ENCODE measurements around the gene RELN.
"Not testable (repeated sequence)": the region's sequence is repeated elsewhere in the genome, so short reads cannot be mapped to it uniquely, and the experiment has no call there.

RELN gene

DNA sequence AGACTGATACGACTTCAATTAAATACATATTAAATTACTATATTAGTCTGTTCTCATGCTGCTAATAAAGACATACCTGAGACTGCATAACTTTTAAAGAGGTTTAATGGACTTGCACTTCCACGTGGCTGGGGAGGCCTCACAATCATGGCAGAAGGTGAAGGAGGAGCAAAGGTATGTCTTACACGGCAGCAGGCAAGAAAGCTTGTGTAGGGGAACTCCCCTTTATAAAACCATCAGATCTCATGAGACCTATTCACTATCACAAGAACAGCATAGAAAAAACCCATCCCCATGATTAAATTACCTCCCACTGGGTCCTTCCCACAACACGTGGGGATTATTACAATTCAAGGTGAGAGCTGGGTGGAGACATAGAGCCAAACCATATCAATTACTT, 92.6 kb downstream of the RELN start:
- not testable (repeated sequence) for DNase-seq (ENCODE audit: low read depth, low spot score)

DNA sequence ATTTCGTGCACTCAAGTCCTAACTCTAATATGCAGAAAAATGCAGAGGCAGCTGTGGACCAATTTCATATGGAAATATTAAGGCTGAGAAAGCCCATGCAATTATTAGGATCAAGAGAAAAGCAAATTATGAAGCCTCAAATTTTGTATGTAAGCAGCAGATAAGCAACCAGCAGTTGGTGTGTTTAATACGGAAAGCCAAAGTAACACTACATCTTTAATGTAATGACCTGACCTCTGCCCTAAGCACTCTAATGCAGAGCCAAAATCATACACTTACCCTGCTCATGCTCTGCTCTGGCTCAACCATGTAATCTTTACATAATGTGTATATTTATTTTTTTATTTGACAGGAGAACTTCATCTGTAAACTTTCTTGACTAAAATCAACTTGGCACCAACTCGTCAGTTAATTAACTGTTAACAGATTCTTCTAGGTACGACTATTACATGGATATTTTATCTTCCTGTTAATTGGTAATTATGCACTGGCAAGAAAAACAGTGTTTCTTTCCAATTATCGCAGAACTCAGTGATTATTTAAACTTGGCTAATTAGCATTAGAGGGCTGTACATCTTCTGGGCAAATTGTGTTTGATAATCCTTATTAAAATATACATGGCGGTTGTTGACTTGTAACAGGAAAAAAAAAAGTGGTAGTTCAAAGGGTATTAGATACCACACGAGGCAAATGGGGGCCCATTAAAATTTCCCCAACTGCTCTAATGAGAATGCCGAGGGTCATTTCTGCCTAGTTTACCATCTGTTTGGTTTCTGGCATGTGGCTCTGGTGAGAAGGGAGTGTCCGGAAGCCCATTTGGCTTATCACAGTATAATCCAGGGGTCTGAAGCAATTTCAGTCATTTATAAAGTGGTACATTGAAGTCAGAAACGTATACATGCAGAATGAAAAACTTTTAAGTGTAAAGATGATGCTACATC, 94.5 kb downstream of the RELN start:
- DNase-seq (ENCODE audit: low read depth, low spot score) = no peak

DNA sequence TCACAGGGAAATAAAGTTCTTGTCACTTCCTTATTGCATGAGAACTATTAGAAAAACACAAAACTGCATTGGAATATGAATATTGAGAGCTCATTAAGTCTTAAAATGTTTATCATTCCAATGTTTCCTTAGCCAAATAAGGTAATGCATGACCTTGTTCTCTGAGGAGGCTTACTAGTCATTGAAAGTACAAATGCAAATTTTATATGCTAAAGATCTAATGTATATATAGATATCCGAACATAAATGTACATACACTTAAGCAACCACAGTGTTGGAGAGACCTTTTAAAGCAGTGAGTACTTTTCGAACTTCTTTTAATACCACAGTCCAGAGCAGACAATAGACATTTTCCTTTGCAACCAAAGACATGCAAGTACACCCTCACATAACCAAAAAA, 96.1 kb downstream of the RELN start:
- DNase-seq (ENCODE audit: low read depth, low spot score) = no peak

DNA sequence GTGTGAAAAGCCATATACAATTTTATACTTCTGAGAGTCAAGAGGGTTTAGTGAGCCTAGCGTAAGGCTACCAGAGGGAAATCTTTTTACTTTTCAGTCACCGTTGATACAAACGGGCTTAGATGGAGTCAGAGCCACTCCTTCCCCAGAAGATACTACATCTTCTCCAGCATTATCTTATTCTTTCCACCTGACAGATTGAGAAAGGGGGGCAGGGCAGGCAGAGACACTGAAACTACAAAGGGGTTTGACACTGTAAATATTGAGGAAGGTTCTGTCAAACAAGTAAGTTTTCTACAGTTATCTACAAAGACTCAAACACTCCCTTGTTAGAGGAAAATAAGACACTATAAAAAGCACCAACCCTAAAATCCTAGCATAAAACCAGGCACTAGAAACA, 100.0 kb downstream of the RELN start:
- no peak for DNase-seq (ENCODE audit: low read depth, low spot score)

DNA sequence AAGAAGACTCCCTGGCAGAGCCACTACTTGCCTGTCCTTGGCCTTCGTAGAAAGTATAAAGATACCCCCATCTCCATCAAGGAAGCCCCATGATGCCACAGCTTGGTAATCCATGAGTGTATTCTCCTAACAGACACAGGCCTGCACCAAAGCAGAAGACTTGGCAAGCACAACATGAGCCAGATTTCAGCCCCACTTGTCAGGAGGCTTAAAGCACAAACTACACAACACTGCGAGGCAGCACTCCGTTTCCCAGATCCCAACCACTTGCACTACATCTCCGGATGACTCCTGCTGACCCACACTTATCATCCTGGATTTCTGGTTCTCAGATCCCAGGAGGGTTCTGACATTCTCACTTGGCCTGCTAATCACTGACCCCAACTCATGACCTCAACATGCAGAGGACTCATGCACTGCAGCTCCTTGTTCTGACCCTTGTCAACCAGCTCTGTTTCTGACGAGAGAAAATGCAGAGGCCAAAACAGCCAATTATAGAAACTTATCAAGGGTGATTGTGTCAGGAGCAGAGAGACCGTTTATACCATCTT, 100.8 kb downstream of the RELN start:
- DNase-seq (ENCODE audit: low read depth, low spot score) = no peak

DNA sequence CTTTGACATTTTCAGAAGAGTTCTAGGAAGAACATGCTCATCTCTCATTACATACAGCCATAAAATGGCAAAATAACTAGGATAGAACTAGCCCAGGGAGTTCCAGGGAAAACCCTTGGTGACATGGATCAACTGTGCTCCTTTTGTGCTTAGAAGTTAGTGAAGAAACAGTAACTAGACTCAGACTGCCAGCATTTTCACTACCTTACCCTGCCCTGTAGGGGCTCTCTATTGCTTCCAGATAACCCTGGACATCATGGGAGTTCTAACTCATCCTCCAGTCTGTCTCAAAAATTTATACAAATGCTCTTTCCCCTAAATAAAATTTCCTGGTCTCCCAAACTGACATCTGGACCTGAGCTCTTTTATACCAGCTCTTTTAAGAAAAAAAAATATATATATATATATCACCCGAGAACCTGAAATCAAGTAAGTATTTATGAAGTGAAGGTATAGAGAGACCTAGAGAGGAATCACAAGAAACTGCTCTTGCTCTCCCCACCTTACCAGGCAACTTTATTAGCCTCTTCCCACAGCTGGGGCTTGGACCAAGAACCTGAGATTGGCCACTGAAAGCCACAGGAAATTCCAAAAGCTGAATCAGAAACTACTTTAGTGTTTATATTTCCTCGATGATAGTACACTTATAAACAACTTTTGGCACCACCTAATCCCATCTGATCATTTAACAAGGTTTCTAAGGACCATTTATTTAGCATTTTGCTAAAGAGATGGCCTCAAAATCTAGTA, 101.4 kb downstream of the RELN start:
- DNase-seq (ENCODE audit: low read depth, low spot score) = no peak

DNA sequence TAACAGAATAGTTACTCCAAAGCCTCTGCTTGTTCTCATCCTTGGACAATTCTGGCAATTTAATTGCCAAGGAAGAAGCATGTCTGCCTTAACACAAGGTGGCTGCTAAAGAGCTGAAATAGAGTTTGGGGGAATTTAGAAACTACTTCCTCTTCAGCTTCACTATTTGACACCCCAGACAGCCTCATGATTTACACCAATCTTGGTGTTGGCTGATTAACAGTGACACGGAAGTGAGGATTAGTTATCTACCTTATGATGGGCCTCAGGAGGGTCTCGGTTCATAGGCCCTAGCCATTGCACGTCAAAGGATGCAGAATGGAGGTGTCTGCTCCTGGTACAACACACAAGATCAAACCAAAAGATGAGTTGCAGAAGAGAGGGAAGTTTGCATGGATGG, 102.4 kb downstream of the RELN start:
- no peak for DNase-seq (ENCODE audit: low read depth, low spot score)

DNA sequence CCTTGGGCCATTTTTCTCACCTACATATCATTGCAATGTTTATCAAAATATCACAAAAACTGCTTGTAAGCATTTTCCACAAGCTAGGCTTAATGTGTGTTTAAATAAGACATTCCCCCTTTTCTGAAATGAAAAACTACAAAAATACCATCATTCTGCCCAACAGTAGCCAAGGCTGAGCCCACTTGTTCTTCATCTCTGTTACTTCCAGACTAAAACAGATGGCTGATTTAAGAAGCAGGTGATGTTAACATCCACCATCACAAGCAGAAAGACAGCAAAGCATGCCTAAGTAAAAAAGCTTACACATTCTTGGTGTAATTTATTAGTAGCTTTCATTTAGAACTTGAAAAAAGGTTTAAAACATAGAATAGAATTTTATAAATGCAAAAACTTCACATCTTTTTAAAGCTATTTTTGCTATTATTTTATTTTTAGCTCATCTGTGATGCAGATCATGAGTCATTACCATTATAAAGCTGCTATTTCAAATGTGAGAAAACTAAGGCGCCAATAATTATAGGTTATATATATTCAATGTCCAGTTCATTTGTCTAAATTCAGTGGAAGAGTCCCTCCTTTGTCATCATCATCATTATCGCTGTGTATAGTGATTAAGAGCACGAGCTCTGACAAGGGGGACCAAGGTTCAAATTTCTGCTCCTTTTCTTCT, 109.4 kb downstream of the RELN start:
- no peak for DNase-seq (ENCODE audit: low read depth, low spot score)

DNA sequence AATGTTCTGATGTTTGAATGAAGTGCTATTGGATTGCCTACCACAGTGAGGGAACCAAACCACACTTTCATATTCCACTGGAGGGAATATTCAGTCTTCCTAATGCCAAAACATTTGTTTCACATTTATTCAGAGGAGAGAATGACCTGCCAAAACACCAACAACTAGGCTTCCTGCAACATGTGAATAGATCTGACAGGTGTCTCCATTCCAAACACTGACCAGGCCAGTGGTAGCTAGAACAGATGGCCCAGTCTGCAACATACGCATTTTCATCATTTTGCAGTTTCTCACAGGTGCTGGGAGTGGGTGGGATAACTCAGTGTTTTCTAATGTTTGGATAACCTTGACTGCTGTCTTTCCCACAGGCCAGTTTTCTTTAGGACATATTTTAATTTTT, 110.0 kb downstream of the RELN start:
- DNase-seq (ENCODE audit: low read depth, low spot score) = no peak

DNA sequence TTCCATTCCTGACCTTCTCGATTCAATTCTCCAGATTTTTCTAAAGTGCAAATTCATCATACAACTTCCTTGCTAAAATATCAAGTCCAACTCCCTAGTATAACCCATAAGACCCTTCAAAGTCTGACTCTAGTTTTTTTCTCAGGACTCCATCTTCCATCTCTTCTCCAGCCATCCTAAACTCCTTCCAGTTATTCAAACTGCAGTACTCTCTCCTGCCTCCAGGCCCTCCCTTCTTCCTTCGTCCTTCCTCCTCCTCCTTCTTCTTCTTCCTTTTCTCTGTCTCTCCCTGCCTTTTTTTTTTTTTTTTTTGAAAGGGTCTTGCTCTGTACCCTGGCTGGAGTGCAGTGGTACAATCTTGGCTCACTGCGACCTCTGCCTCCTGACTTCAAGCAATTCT, 111.9 kb downstream of the RELN start:
- no peak for DNase-seq (ENCODE audit: low read depth, low spot score)

DNA sequence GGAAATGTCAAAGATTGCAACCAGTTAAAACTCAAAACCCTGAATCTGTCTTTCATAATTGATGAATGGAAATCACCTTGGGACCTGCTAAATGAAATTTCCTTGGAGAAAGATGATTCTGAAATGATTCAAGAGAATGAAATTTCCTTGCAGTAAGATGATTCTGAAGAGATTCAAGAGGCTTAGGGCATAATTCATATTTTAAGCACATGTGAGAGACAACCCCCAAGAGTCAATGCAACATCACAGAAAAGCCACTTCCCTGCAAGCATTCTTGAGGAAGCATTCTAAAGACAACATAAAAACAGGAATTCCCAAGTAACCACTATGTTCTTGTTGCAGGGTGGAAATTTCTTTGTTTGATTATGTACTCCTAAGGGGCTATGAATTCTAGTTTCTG, 113.7 kb downstream of the RELN start:
- DNase-seq (ENCODE audit: low read depth, low spot score) = no peak

DNA sequence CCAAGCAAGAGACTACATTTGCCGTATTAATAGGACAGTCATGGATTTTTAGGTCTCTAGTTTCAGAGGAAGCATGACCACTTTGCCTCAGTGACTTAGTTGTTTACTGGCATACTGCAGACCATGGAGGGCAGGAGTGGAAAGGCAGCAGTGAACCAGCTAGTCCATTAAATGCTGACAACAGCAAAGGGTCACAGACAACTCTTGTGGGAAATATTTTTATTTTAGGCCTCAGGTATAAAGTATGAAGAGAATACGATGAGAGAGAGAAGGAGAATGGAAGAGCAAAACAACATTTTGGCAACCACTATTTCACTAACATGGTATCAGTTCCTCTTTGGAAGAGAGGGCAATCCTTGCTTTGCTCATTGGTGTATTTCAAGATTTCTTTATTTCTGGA, 118.0 kb downstream of the RELN start:
- no peak for DNase-seq (ENCODE audit: low read depth, low spot score)

DNA sequence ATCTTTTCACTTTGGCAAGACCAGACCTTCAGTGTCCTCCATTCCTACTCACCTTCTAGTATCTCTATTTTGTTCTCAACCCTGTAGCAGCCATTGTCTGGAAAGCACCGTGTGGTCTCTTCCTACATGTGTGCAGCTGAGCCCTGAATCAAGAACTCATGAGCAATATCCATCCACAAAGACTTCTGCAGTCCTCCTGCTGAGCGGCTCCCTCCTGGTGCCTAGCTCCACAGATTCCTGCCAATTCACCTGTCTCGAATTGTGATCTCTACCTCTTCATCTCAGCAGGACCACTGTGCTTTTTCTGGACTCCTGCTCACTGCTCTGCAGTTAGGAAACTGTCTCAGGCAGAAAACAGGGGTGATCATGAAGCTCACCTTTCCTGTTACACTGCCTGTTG, 118.8 kb downstream of the RELN start:
- no peak for DNase-seq (ENCODE audit: low read depth, low spot score)

DNA sequence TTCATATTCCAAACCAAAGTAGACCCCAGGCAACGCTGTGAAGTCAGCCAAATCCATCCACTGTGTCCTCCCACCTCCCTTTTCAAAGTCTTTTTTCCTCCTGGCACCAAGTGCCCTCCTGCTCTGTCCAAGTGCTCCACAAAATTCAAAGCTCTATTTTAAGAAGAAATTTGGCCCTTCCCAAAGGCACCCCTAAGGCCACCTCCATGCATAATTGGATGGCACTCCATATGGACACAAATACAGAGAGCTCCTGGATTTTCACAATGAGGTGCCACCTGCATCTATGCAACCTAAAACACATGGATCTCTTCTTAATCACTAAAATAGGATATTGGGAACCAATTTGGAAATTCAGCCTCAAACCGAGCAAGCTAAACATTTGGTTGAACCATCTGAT, 121.6 kb downstream of the RELN start:
- DNase-seq (ENCODE audit: low read depth, low spot score) = no peak

DNA sequence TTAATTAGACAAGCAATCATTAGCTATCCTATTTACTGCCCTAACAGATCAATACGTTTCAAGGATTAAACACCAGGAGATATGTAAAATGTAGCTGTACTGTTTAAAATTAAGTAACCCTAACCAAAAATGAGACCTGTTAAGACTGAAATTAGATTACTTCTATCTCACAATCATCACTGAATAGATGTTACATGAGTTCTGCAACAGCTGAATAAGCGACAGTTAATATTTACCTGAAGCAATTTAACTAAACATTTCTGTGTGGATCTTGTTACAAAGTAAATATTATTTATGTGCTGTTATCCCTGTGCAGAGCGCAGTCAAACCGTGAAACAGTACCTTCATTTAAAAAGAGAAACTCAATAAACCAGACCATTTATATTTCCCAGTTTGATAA, 122.5 kb downstream of the RELN start:
- DNase-seq (ENCODE audit: low read depth, low spot score) = no peak

DNA sequence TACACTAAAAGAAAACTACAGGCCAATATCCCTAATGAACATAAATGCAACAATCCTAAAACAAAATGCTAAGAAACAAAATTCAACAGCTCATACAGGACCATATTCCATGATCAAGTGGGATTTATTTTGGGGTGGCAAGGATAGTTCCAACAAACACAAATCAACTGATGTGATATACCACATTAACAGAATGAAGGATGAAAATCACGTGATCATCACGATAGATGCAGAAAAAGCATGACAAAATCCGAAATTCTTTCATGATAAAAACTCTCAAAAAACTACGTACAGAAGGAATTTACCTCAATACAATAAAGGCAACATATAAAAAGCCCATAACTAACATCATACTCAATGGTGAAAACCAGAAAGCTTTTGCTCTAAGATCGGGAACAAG, 124.0 kb downstream of the RELN start:
- no peak for DNase-seq (ENCODE audit: low read depth, low spot score)

DNA sequence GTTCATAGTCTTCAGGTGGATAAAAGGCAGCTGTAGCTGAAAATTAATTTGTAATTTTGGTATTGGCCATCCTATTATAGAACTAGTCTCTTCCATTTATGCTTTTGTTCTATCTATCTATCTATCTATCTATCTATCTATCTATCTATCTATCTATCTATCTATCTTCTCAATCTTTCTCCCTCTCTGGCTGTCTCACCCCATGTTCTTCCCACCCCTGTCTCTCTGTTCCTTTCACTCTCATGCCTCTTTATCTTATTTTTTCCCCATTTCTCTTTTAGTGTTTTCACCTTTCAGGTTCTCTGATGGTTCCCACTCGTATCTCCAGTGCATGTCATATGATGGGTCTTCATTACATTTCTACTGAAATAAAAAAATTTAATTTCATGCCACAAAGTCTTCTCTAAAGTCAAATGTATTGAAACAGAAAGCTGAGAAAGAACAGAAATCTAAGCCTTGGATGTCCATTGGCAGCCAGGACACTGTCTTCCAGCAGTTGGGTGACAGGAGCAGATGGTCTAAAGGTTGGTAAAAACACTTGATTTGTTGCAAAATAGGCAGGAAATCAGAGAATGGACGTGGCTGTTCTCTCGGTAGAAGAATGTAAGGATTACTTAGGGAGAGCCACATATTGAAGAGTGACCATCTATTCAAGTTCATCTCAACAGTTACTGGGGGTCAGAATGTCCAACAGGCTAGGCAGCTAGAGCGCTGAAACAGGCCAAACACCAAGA, 127.0 kb downstream of the RELN start:
- DNase-seq (ENCODE audit: low read depth, low spot score) = no peak

DNA sequence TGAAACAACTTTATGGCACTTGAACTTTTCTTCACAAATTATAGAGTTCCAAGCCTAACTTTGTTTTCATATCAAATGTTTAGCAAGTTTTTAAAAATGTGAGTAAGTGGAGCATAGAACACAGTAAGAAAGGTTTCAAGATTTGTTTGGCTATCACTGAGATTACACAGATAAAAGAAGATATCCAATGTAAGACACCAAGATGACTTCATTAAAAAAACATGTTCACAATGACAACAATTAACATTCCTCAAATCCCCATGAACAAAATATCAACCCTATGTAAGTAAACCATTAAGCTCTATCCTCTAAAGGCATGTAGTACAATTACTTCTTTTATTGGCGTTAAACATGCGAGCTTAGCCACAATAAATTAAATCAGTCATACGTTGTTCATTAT, 129.7 kb downstream of the RELN start:
- DNase-seq (ENCODE audit: low read depth, low spot score) = no peak

DNA sequence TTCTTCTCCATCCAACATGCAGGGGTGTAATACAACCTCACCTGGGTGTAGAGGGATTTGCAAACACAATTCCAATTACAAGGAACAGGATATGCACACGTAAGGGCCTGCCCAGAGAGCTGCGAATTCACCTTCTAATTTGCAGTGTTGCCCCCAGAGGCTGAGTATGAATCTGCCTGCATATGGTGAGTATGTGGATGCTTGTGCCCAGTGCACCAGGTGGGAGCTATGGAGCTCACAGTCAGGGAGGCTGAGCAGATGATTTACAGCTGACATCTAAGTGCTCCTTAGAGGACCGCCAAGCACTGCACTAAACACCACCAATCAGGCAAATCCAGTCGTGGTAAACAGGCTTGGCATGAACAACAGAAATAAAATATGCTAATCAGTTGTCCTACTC, 132.0 kb downstream of the RELN start:
- DNase-seq (ENCODE audit: low read depth, low spot score) = no peak

DNA sequence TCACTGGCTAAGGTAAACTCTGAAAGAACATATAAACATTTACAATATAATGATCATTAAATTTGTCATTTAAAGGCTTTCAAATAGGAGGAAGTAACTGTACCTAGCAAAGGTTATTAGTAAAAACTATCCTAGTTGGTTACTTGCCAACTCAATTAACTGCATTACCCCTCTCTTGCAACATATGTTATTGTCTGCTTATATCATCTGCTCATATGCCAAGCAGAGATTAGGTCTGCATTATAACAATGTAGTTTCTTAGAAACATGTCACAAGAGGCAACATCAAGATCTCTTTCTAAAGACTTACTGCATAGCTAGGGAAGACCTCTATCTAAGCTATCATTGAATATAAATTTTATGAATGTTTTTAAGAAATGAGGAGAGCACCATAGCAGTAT, 132.5 kb downstream of the RELN start:
- DNase-seq (ENCODE audit: low read depth, low spot score) = no peak

DNA sequence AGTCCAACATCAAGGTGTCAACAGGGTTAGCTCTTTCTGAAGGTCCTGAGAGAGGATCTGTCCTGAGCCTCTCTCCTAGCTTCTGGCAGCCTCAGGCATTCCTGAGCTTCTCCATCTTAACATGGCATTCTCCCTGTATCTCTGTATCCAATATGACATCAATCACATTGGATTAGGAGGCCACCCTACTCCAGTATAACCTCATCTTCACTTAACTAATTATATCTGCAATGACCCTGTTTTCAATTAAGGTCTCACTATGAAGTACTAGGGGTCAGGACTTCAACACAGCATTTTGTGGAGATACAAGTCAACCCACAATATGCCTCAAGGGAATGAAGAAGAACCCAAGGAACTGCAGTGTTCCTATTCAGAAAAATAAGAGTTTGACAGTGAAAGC, 133.8 kb downstream of the RELN start:
- DNase-seq (ENCODE audit: low read depth, low spot score) = no peak

DNA sequence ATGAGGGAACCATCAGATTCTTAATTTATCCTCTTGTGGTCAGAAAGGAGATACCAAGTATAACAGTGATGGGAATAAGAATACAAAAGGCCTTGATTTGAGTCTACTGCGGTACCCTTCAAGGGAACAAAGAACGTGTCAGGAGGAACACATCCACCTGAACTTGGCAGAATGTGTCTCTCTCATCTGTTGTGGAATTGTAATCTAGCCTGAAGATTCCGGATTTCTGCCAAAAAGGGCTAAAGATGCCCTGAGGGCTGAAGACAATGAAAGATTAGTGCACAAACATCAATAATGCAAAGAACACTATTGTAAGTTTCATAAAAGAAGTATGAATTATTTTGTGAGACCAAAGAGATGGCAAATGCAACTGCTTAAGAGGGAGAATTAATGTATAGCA, 134.8 kb downstream of the RELN start:
- DNase-seq (ENCODE audit: low read depth, low spot score) = no peak
